Body of pancreas (tissue), 4 donors: Measurements from ENCODE around the gene KANTR.

Experiments
- POLR2A ChIP-seq, 3 donors: fragments of 450-650 bp; IDR thresholded peaks; one replicate each; pipeline ENCODE4 v1.6.1; 2016; ENCODE audit warnings: antibody characterized with exemption in 3 of 3, mild to moderate bottlenecking in 2 of 3
- TF ChIP-seq, protein P1 (sequence below), 7 experiments: fragments of 450-650 bp in 4 of 7; fragments of 200-600 bp in 3 of 7; sonication (generic) in 3 of 7; IDR thresholded peaks; one replicate each; pipeline ENCODE4 v1.5.1; 2016 to 2019; ENCODE audit warnings: antibody characterized with exemption in 7 of 7

GRCh38 chrX:53091354-53091753, 2.6 kb upstream of the KANTR start:
- TF ChIP-seq, protein P1, sequence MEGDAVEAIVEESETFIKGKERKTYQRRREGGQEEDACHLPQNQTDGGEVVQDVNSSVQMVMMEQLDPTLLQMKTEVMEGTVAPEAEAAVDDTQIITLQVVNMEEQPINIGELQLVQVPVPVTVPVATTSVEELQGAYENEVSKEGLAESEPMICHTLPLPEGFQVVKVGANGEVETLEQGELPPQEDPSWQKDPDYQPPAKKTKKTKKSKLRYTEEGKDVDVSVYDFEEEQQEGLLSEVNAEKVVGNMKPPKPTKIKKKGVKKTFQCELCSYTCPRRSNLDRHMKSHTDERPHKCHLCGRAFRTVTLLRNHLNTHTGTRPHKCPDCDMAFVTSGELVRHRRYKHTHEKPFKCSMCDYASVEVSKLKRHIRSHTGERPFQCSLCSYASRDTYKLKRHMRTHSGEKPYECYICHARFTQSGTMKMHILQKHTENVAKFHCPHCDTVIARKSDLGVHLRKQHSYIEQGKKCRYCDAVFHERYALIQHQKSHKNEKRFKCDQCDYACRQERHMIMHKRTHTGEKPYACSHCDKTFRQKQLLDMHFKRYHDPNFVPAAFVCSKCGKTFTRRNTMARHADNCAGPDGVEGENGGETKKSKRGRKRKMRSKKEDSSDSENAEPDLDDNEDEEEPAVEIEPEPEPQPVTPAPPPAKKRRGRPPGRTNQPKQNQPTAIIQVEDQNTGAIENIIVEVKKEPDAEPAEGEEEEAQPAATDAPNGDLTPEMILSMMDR (IDR thresholded peaks at IDR 0.05): no peak
- TF ChIP-seq POLR2A (IDR thresholded peaks at IDR 0.05): no peak
